Measurements from ENCODE around the gene ASPDH. TPM values are rescaled to one million over a fixed set of nuclear protein-coding genes. Genes with fewer than 3 reads are reported as not detected.

Gene ASPDH
- total and polyA plus RNA-seq, 2 of the 13 experiments (the other 11 are each of a cell fraction or from before 2014, with no cell fraction given), result 2.2 to 3.3 TPM

- BruUV-seq (replicated peaks), result no TSS peak
- ChIA-PET CTCF (ENCODE audit: low intra/inter-chr PET ratio, low total read pairs) (no interaction called here), POLR2A (no interaction called here)
- FAIRE-seq (no peak), DNase-seq (ENCODE audit: low spot score) (no peak), ATAC-seq (no peak)
- peaks cover 29% of the 10 kb centered on the region for H3K4me1 ChIP-seq (ENCODE audit: insufficient read depth, low read length)
- no peak overlapping the region for H3K4me2 ChIP-seq (ENCODE audit: low read depth, low read length)
- H4K20me1 ChIP-seq (ENCODE audit: insufficient read depth, low read length), result no peaks in the 10 kb centered on the region
- no peak overlapping the region for H3K9ac ChIP-seq (ENCODE audit: insufficient read depth, low read depth, low read length)
- no peaks in the 10 kb centered on the region; a peak in 2 of 5 replicates for H3K27me3 ChIP-seq (ENCODE audit: control insufficient read depth in 1 of 2, insufficient read depth in 2 of 2, low read length in 2 of 2)
- in situ Hi-C loops (cut with HindIII; ENCODE audit: extremely low pct_ligation_motif_present, low pct_unique_long_range_greater_than_20kb) (no loop called here), intact Hi-C loops (cut with micrococcal nuclease; ENCODE audit: unreplicated experiment) (no loop called here)
- H3K36me3 ChIP-seq (replicated peaks in 1 of 2; ENCODE audit: control insufficient read depth in 1 of 2, insufficient read depth in 2 of 2, low read length in 2 of 2), result no peaks in the 10 kb centered on the region
- H2AFZ ChIP-seq (ENCODE audit: low read length), result no peak overlapping the region
- TF ChIP-seq ZNF263 (CRISPR knock-in tag; IDR thresholded peaks at IDR 0.05), result no peak
- TF ChIP-seq ZNF557 (CRISPR knock-in tag; IDR thresholded peaks at IDR 0.05), result no peak
- no peak for TF ChIP-seq ZBTB40 (IDR thresholded peaks at IDR 0.05)
- no peak for TF ChIP-seq ZBTB40 (CRISPR knock-in tag; IDR thresholded peaks at IDR 0.05)
- no peak for TF ChIP-seq ZNF776 (CRISPR knock-in tag; IDR thresholded peaks at IDR 0.05)
- no peak for TF ChIP-seq TEF (CRISPR knock-in tag; IDR thresholded peaks at IDR 0.05)
- no peak for TF ChIP-seq ATM (IDR thresholded peaks at IDR 0.05; ENCODE audit: borderline replicate concordance)
- TF ChIP-seq ZNF264 (CRISPR knock-in tag; IDR thresholded peaks at IDR 0.05), result no peak
- no peak for TF ChIP-seq ZNF709 (CRISPR knock-in tag; IDR thresholded peaks at IDR 0.05)
- no peaks in the 10 kb centered on the region for H3K79me2 ChIP-seq (ENCODE audit: insufficient read depth, low read length)
- H3K4me3 ChIP-seq (replicated peaks in 1 of 3; ENCODE audit: insufficient read depth in 1 of 3, low read depth in 2 of 3, low read length in 3 of 3), result no peak overlapping the region
- H3K9me3 ChIP-seq (ENCODE audit: low read length), result no peaks in the 10 kb centered on the region
- 68% methylated on average over 6 of the region's 11 CpGs for WGBS (ENCODE audit: low lambda C conversion rate)
- no peak overlapping the region for H3K27ac ChIP-seq (ENCODE audit: extremely low read length, insufficient read depth, low read length)
Observed at GRCh38 chr19:50515168-50515561, 1.5 kb upstream of the ASPDH start.
